ENCODE results near the gene MEST. TPM values are rescaled to one million over a fixed set of nuclear protein-coding genes. Genes with fewer than 3 reads are reported as not detected.

Gene MEST
- total and polyA plus RNA-seq, 4 donors, result 2.7 to 23.0 (median 7.0) TPM

- no peaks in the 10 kb centered on the region for H3K9me3 ChIP-seq (ENCODE audit: control insufficient read depth, low read length)
- no peak for ATAC-seq (ENCODE audit: low FRiP score)
- no peak overlapping the region for H3K4me3 ChIP-seq (ENCODE audit: low read length in 2 of 2)
- no peak overlapping the region for H3K27ac ChIP-seq (ENCODE audit: low read depth in 1 of 2, low read length in 2 of 2)
- H3K27me3 ChIP-seq (ENCODE audit: control insufficient read depth in 1 of 2, insufficient read depth in 2 of 2, low read length in 1 of 2), result no peaks in the 10 kb centered on the region
- H3K36me3 ChIP-seq (ENCODE audit: control insufficient read depth in 1 of 2, insufficient read depth in 2 of 2, low read length in 1 of 2), result no peaks in the 10 kb centered on the region
- H3K4me1 ChIP-seq (ENCODE audit: control insufficient read depth in 1 of 2, insufficient read depth in 2 of 2, low read length in 2 of 2), result no peaks in the 10 kb centered on the region
- DNase-seq, result no peak
- intact Hi-C loops (cut with DNase I), result no loop called here
- 39 to 54% methylated on average over 7 of the region's 7 CpGs for WGBS, 2 donors
Observed at GRCh38 chr7:130488392-130489139, 3.3 kb upstream of the MEST start.

DNA sequence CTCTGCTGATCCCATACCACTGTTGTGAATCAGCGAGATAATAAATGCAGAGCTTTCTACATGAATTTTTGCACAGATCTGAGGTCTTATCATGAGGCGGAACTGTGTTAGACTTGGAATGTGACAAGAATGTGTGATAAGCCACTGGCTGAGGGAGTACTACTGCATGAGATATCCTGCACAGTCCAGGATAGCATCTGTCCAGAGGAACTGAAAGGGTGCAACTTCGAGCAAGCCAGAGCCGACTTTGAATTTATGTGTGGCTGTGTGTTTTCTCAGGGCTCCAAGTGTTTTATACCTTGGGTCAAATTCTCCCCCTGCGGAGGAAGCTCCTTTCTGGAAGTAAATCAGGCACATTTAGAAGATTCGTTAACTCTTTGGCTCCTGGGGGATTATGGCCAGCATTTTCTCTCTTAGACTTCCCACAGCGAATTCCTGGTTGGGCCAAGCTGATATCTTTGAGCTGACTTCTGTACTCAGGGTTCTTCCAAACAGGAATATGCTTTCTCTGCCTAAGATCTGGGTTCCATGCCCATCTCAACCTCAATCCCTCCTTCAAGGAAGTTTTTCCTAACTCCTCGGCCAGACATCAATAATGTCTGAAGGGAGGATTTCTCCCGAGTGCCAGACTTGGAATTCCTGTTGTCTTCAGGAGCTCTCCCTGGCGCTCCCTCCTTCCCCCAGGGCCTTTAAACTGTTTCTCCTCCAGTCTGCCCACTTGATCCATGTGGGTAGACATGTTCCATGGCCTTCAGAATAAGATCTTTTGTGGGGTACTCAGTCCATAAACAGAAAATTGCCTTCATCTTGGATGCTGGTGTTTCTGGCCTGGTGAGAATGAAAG lies 2.5 kb upstream of the MEST start:
- 27 to 37% methylated on average over 10 of the region's 10 CpGs for WGBS, 2 donors
- Histone ChIP-seq H3K4me3 (ENCODE audit: low read length in 2 of 2) (no peak overlapping the region), H3K27ac (ENCODE audit: low read depth in 1 of 2, low read length in 2 of 2) (no peak overlapping the region), H3K4me1 (ENCODE audit: control insufficient read depth in 1 of 2, insufficient read depth in 2 of 2, low read length in 2 of 2) (no peaks in the 10 kb centered on the region), H3K36me3 (ENCODE audit: control insufficient read depth in 1 of 2, insufficient read depth in 2 of 2, low read length in 1 of 2) (no peaks in the 10 kb centered on the region), H3K9me3 (ENCODE audit: control insufficient read depth, low read length) (no peaks in the 10 kb centered on the region), H3K27me3 (ENCODE audit: control insufficient read depth in 1 of 2, insufficient read depth in 2 of 2, low read length in 1 of 2) (no peaks in the 10 kb centered on the region)
- no peak for DNase-seq
- ATAC-seq (ENCODE audit: low FRiP score), result no peak
- intact Hi-C loops (cut with DNase I), result no loop called here

GRCh38 chr7:130490311-130490791 lies 1.5 kb upstream of the MEST start:
- Histone ChIP-seq H3K27me3 (ENCODE audit: control insufficient read depth in 1 of 2, insufficient read depth in 2 of 2, low read length in 1 of 2) (no peaks in the 10 kb centered on the region), H3K36me3 (ENCODE audit: control insufficient read depth in 1 of 2, insufficient read depth in 2 of 2, low read length in 1 of 2) (no peaks in the 10 kb centered on the region), H3K27ac (ENCODE audit: low read depth in 1 of 2, low read length in 2 of 2) (no peak overlapping the region), H3K4me3 (ENCODE audit: low read length in 2 of 2) (no peak overlapping the region), H3K9me3 (ENCODE audit: control insufficient read depth, low read length) (no peaks in the 10 kb centered on the region), H3K4me1 (ENCODE audit: control insufficient read depth in 1 of 2, insufficient read depth in 2 of 2, low read length in 2 of 2) (no peaks in the 10 kb centered on the region)
- DNase-seq (no peak), ATAC-seq (ENCODE audit: low FRiP score) (no peak)
- WGBS, 2 donors, result 60 to 63% methylated on average over 21 of the region's 21 CpGs
- intact Hi-C loops (cut with DNase I), result loop anchor here (5.0 kb wide), 2 partner anchors 213 to 218 kb away; no protein-coding TSS in a partner anchor

- DNase-seq (peak; percentile 57 to 80), ATAC-seq (ENCODE audit: low FRiP score) (peak; percentile 70)
- Histone ChIP-seq H3K36me3 (ENCODE audit: control insufficient read depth in 1 of 2, insufficient read depth in 2 of 2, low read length in 1 of 2) (no peaks in the 10 kb centered on the region), H3K4me3 (ENCODE audit: low read length in 2 of 2) (no peak overlapping the region), H3K27ac (ENCODE audit: low read depth in 1 of 2, low read length in 2 of 2) (no peak overlapping the region), H3K27me3 (ENCODE audit: control insufficient read depth in 1 of 2, insufficient read depth in 2 of 2, low read length in 1 of 2) (no peaks in the 10 kb centered on the region), H3K9me3 (ENCODE audit: control insufficient read depth, low read length) (no peaks in the 10 kb centered on the region), H3K4me1 (ENCODE audit: control insufficient read depth in 1 of 2, insufficient read depth in 2 of 2, low read length in 2 of 2) (no peaks in the 10 kb centered on the region)
- WGBS, 2 donors, result 47 to 59% methylated on average over 62 of the region's 62 CpGs
- intact Hi-C loops (cut with DNase I), result loop anchor here (5.0 kb wide), 2 partner anchors 214 to 219 kb away; no protein-coding TSS in a partner anchor
Observed at GRCh38 chr7:130490888-130491804, 739 bp upstream of the MEST start.

GRCh38 chr7:130492523-130493274 lies 814 bp downstream of the MEST start:
- DNase-seq (peak in 1 of 2 donors; percentile 73), ATAC-seq (ENCODE audit: low FRiP score) (no peak)
- intact Hi-C loops (cut with DNase I), result loop anchor here (5.0 kb wide), 2 partner anchors 215 to 220 kb away; no protein-coding TSS in a partner anchor
- Histone ChIP-seq H3K27me3 (ENCODE audit: control insufficient read depth in 1 of 2, insufficient read depth in 2 of 2, low read length in 1 of 2) (no peaks in the 10 kb centered on the region), H3K36me3 (ENCODE audit: control insufficient read depth in 1 of 2, insufficient read depth in 2 of 2, low read length in 1 of 2) (no peaks in the 10 kb centered on the region), H3K4me1 (ENCODE audit: control insufficient read depth in 1 of 2, insufficient read depth in 2 of 2, low read length in 2 of 2) (no peaks in the 10 kb centered on the region), H3K4me3 (ENCODE audit: low read length in 2 of 2) (peak overlapping the region in 1 of 2 donors; percentile 11), H3K9me3 (ENCODE audit: control insufficient read depth, low read length) (no peaks in the 10 kb centered on the region), H3K27ac (ENCODE audit: low read depth in 1 of 2, low read length in 2 of 2) (no peak overlapping the region)
- 49 to 53% methylated on average over 50 of the region's 50 CpGs for WGBS, 2 donors

- no peak overlapping the region for H3K27ac ChIP-seq (ENCODE audit: low read depth in 1 of 2, low read length in 2 of 2)
- no peaks in the 10 kb centered on the region for H3K9me3 ChIP-seq (ENCODE audit: control insufficient read depth, low read length)
- no peaks in the 10 kb centered on the region for H3K27me3 ChIP-seq (ENCODE audit: control insufficient read depth in 1 of 2, insufficient read depth in 2 of 2, low read length in 1 of 2)
- no peaks in the 10 kb centered on the region for H3K36me3 ChIP-seq (ENCODE audit: control insufficient read depth in 1 of 2, insufficient read depth in 2 of 2, low read length in 1 of 2)
- no peak overlapping the region for H3K4me3 ChIP-seq (ENCODE audit: low read length in 2 of 2)
- 31 to 43% methylated on average over 13 of the region's 13 CpGs for WGBS, 2 donors
- ATAC-seq (ENCODE audit: low FRiP score) (no peak), DNase-seq (no peak)
- H3K4me1 ChIP-seq (ENCODE audit: control insufficient read depth in 1 of 2, insufficient read depth in 2 of 2, low read length in 2 of 2), result no peaks in the 10 kb centered on the region
- intact Hi-C loops (cut with DNase I), result loop anchor here (5.0 kb wide), 2 partner anchors 216 to 221 kb away; no protein-coding TSS in a partner anchor
Observed at GRCh38 chr7:130493275-130493873, 1.5 kb downstream of the MEST start.

- intact Hi-C loops (cut with DNase I), result loop anchor here (5.0 kb wide), 2 partner anchors 217 to 222 kb away; no protein-coding TSS in a partner anchor
- DNase-seq (no peak), ATAC-seq (ENCODE audit: low FRiP score) (no peak)
- Histone ChIP-seq H3K4me1 (ENCODE audit: control insufficient read depth in 1 of 2, insufficient read depth in 2 of 2, low read length in 2 of 2) (no peaks in the 10 kb centered on the region), H3K27me3 (ENCODE audit: control insufficient read depth in 1 of 2, insufficient read depth in 2 of 2, low read length in 1 of 2) (no peaks in the 10 kb centered on the region), H3K9me3 (ENCODE audit: control insufficient read depth, low read length) (no peaks in the 10 kb centered on the region), H3K27ac (ENCODE audit: low read depth in 1 of 2, low read length in 2 of 2) (no peak overlapping the region), H3K4me3 (ENCODE audit: low read length in 2 of 2) (no peak overlapping the region), H3K36me3 (ENCODE audit: control insufficient read depth in 1 of 2, insufficient read depth in 2 of 2, low read length in 1 of 2) (no peaks in the 10 kb centered on the region)
- WGBS, 2 donors, result 8 to 10% methylated on average over 2 of the region's 2 CpGs
Observed at GRCh38 chr7:130494431-130494858, 2.6 kb downstream of the MEST start.

All from aorta (tissue), 5 donors.